ENCODE data around the gene SCFD2. TPM values are rescaled to one million over a fixed set of nuclear protein-coding genes. Genes with fewer than 3 reads are reported as not detected.
"Not testable (repeated sequence)": the region's sequence is repeated elsewhere in the genome, so short reads cannot be mapped to it uniquely, and the experiment has no call there.

The SCFD2 gene
- total RNA-seq, 6 experiments from 2014 or later, result 35.2 to 46.7 (median 41.5) TPM

- Mint-ChIP-seq H3K9me3 (no peaks in the 10 kb centered on the region), H3K36me3 (ENCODE audit: low read depth) (no peaks in the 10 kb centered on the region), H3K27me3 (ENCODE audit: insufficient read depth) (peaks cover 7% of the 10 kb centered on the region), H3K27ac (no peak overlapping the region), H3K4me3 (no peak overlapping the region), H3K4me1 (ENCODE audit: low read depth) (peaks cover 46% of the 10 kb centered on the region)
- TF ChIP-seq, protein P1, sequence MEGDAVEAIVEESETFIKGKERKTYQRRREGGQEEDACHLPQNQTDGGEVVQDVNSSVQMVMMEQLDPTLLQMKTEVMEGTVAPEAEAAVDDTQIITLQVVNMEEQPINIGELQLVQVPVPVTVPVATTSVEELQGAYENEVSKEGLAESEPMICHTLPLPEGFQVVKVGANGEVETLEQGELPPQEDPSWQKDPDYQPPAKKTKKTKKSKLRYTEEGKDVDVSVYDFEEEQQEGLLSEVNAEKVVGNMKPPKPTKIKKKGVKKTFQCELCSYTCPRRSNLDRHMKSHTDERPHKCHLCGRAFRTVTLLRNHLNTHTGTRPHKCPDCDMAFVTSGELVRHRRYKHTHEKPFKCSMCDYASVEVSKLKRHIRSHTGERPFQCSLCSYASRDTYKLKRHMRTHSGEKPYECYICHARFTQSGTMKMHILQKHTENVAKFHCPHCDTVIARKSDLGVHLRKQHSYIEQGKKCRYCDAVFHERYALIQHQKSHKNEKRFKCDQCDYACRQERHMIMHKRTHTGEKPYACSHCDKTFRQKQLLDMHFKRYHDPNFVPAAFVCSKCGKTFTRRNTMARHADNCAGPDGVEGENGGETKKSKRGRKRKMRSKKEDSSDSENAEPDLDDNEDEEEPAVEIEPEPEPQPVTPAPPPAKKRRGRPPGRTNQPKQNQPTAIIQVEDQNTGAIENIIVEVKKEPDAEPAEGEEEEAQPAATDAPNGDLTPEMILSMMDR (IDR thresholded peaks at IDR 0.05), result no peak
- no peak for DNase-seq
These were observed 529.2 kb downstream of the SCFD2 start for GRCh38 chr4:52836678-52837077.

GRCh38 chr4:52836120-52836519 lies 529.7 kb downstream of the SCFD2 start:
- Mint-ChIP-seq H3K4me3 (no peak overlapping the region), H3K4me1 (ENCODE audit: low read depth) (peaks cover 46% of the 10 kb centered on the region), H3K36me3 (ENCODE audit: low read depth) (no peaks in the 10 kb centered on the region), H3K27ac (no peak overlapping the region), H3K27me3 (ENCODE audit: insufficient read depth) (peaks cover 8% of the 10 kb centered on the region), H3K9me3 (no peaks in the 10 kb centered on the region)
- TF ChIP-seq, protein P1 (IDR thresholded peaks at IDR 0.05), result no peak
- no peak for DNase-seq

DNA sequence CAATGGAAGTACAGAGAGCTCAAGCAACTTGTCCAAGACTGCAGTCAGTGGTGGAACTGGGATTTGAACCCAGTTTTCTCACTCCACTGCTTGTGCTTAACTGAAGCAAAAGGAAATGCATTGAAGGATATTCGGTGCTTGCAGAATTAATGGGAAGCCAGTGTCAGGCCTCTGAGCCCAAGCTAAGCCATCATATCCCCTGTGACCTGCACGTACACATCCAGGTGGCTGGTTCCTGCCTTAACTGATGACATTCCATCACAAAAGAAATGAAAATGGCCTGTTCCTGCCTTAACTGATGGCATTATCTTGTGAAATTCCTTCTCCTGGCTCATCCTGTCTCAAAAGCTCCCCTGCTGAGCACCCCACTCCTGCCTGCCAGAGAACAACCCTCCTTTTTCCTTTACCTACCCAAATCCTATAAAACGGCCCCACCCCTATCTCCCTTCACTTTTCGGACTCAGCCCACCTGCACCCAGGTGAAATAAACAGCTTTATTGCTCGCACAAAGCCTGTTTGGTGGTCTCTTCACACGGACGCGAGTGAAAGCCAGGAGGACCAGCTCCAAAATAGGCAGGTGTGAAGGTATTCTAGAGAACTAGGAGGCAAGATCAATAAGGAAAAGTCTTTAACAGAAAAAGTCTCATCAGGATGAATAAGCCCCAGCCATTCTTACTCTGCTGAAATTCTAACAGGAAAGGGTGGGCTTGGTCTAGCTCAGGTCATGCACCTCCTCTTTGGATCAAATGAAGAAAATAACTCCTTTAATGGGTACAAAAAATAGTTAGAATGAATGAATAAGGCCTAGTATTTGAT lies 531.0 kb downstream of the SCFD2 start:
- H3K36me3 Mint-ChIP-seq (ENCODE audit: low read depth); DNase-seq; H3K9me3 Mint-ChIP-seq; H3K27me3 Mint-ChIP-seq (ENCODE audit: insufficient read depth); H3K4me3 Mint-ChIP-seq; H3K27ac Mint-ChIP-seq: not testable (repeated sequence)
- H3K4me1 Mint-ChIP-seq (ENCODE audit: low read depth), result peaks cover 46% of the 10 kb centered on the region

- TF ChIP-seq, protein P1 (IDR thresholded peaks at IDR 0.05), result no peak
- H3K9me3 Mint-ChIP-seq, result no peaks in the 10 kb centered on the region
- H3K36me3 Mint-ChIP-seq (ENCODE audit: low read depth), result no peaks in the 10 kb centered on the region
- peaks cover 8% of the 10 kb centered on the region for H3K27me3 Mint-ChIP-seq (ENCODE audit: insufficient read depth)
- H3K27ac Mint-ChIP-seq, result no peak overlapping the region
- no peak for DNase-seq
- no peak overlapping the region for H3K4me3 Mint-ChIP-seq
- H3K4me1 Mint-ChIP-seq (ENCODE audit: low read depth), result peaks cover 41% of the 10 kb centered on the region
These were observed 531.8 kb downstream of the SCFD2 start for GRCh38 chr4:52833941-52834525.

GRCh38 chr4:52825460-52826090 lies 540.3 kb downstream of the SCFD2 start:
- H3K27me3 Mint-ChIP-seq (ENCODE audit: insufficient read depth), result no peaks in the 10 kb centered on the region; the same call in 1 of the 2 replicates
- H3K4me1 Mint-ChIP-seq (ENCODE audit: low read depth), result peaks cover 42% of the 10 kb centered on the region
- no peaks in the 10 kb centered on the region for H3K36me3 Mint-ChIP-seq (ENCODE audit: low read depth)
- DNase-seq, result peak; percentile 35
- no peak overlapping the region for H3K4me3 Mint-ChIP-seq
- TF ChIP-seq, protein P1 (IDR thresholded peaks at IDR 0.05), result no peak
- peak overlapping the region; percentile 10; the same call in 1 of the 2 replicates for H3K27ac Mint-ChIP-seq
- no peaks in the 10 kb centered on the region for H3K9me3 Mint-ChIP-seq
